Cerebellar nuclear complex (tissue), 1 donor: ENCODE measurements around the gene SEC31B.

Source experiments
- DNase-seq, 2 experiments: peaks; one replicate each; lab custom pipeline; 2025; lab: John Stamatoyannopoulos, UW

SEC31B gene

GRCh38 chr10:100502926-100503494 lies 16.7 kb downstream of the SEC31B start:
- DNase-seq: no peak

DNA sequence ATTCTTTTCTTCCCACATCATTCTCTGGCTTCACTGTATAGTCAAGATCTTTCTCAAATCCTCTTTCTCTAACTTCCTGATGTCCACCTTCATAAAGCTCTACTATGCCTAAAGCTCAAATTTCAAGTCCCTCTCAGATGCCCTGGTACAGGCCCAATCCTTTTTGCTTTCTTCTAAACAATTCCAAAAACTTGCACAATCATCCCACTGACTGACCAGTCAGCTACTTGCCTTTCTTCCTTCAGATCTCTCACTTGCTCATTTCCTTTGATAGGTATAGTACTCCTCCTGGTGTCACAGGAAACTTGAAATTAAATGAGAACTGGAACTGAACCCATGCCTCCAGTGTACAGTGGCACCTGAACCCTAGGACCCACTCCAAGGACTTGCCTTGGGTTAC lies 18.2 kb downstream of the SEC31B start:
- DNase-seq: no peak

GRCh38 chr10:100498059-100498458 lies 21.6 kb downstream of the SEC31B start:
- DNase-seq: no peak

GRCh38 chr10:100496567-100496966 lies 23.1 kb downstream of the SEC31B start:
- no peak for DNase-seq

GRCh38 chr10:100490531-100490930 lies 29.1 kb downstream of the SEC31B start:
- DNase-seq: no peak

DNA sequence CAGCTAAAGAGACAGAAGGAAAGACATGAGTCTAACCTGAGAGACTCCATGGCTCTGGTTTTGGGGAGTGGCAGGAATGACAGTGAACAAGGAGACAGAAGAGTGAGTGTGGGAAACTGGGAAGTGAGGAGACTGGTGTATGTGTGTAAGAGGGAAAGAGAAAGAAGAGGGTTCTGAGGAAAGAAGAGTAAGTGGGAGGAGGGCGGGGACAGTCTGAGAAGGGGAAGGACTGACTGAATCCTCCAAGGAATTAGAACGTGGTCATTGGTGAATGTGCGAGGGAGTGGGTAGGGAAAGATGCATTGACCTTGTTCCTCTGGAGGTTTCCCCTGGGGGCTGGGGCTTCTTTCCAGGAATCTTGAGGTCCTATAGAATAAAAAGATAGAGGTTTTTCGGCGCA lies 30.3 kb downstream of the SEC31B start:
- no peak for DNase-seq

DNA sequence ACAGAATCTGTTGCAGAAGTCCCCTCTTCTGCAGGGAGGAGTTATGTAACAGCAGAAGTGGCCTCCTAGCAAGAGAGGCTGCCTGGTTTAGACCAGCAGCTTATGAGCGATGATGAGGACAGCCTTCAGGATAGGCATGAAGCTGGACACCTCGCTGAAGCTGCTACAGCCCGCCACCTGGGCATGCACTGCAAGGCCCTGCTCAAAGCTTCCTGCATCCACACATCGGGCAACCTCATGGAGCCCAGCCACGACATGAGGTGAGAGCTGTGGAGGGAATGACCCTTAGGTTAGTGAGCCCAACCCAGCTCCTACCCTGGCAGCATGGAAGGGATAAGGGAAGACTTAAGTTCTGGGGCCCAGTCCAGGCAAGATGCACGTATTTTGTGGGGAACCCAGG lies 32.1 kb downstream of the SEC31B start:
- no peak for DNase-seq

DNA sequence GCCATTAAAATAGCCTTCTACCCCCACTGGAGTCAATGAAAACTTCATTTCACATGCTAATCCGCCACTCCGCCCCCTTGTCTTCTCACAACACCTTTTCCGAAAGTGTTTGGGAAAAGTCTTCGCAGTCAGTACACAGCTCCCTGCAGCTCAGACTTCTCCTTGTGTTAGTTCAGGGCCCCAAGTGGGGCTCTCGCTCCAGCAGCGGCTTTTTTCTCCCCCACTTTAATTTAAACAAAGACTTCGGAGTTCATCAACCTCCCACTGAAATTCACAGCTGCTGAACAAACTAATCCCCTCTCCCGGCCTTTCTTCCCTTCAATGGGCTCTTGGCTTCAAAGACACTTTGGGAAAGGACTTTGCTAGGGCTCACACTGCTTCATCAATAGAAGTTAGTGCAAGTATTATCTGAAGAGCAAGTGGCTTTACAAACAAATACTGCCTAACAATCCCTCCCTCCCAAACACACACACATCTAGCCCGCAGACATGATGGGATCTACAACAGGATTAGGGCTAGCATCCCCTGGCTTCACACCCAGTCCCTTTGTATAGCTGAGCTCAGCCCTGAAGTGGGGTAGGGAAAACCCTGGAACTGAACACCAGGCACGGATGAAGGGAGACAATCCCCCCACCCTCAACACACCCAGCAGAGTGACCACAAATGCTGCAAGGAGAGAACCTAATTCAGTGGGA lies 33.7 kb downstream of the SEC31B start:
- no peak for DNase-seq

- no peak for DNase-seq
Measured at GRCh38 chr10:100485366-100485765, 34.3 kb downstream of the SEC31B start.

GRCh38 chr10:100483876-100484666 lies 35.6 kb downstream of the SEC31B start:
- DNase-seq: no peak

- DNase-seq: no peak
Measured at GRCh38 chr10:100482834-100483185, 36.9 kb downstream of the SEC31B start.

GRCh38 chr10:100482181-100482833 lies 37.4 kb downstream of the SEC31B start:
- DNase-seq: no peak

DNA sequence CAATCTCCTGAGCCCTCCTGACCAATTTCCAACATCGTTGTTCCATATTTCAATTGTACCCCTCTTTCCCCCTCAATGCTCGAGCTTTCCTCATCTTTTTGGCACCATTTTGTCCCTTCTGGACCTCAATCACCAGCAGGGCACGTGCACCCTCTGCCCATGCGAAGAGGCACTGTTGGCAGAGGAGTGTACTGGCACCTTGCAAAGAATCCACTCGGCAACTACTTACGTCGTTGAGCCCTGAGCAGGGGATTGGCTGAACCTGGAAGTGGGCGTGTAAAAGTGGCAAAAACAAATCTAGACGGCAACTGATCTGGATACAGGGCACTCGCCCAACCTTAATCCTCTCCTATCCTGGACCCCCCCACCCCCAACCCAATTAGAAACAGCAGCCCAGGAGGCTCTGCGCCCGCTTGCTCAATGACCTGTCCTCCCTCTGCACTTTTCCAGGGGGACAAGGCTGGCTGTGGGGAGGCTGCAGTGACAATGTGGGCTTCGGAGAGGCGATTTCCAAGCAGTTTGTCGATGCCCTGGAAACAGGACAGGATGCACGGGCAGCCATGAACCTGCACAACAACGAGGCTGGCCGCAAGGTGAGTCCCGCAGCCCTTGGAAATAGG lies 38.1 kb downstream of the SEC31B start:
- peak in 1 of 2 experiments; percentile 16 for DNase-seq

- no peak for DNase-seq
Measured at GRCh38 chr10:100480002-100480401, 39.7 kb downstream of the SEC31B start.

DNA sequence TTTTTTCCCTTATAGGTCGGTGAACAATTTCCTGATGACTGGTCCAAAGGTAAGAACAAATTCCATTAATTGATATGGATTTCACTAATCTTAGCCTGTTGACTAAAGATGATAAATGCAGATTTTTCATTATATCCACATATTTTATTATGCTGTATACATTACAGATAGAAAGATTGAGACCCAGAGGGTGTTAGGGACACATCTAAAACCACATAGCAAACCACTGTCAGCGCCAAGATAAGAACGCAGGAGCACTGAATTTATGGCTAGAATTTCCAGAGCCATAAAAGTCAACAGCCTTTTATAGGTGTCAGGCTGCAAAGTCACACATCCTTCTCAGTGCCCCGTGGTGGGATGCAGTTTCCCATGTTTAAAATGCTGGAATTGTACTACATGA lies 40.6 kb downstream of the SEC31B start:
- no peak for DNase-seq

DNA sequence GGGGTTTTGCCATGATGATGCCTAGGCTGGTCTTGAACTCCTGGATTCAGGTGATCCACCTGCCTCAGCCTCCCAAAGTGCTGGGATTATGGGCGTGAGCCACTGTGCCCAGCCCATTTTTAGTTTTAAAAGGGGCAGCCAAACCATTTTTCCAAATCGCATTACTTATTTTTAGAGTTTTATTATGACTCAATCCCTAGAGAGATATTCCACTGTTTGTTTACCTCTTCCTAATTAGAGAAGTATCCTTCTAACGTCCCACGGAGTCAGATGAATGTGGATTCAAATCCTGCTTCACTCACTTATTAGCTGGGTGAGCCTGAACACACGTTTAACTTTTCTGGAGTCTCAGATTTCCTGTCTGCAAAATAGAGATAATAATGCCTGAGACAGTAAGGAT lies 41.7 kb downstream of the SEC31B start:
- no peak for DNase-seq

DNA sequence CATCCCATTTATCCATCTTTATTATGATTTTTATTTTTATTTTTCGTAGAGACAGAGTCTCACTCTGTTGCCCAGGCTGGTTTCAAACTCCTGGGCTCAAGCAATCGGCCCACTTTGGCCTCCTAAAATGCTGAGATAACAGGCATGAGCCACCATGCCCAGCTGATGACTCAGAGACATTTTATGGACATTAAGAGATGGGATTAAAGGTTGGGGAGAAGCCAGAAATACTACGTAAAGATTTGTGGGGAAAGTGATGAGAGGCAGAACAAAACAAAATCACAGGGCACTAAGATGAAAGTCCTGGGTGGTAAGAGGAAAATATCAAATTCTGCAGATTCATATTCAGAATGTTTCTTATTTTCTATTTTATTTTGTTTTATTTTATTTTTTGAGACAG lies 49.3 kb downstream of the SEC31B start:
- no peak for DNase-seq

GRCh38 chr10:100469756-100470155 lies 49.9 kb downstream of the SEC31B start:
- DNase-seq: no peak

- DNase-seq: no peak
Measured at GRCh38 chr10:100468978-100469377, 50.7 kb downstream of the SEC31B start.

DNA sequence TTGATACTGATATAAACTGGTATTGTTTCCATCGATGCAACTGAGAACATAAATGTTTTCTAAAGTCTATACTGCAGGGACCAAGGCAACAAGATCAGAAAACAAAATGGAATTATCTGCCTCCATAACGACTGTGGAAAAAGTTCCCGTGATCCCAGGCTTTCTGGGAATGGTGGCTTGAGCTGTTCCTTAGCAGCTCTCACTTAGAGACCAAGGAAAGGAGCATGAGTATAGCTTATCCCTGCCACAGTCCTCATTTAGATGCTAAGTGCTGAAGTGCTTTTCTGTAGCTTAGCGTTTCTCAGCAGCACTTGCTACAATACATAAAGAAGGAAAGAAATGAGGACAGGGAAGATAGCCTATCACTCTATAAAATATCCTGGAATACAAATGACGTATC lies 51.3 kb downstream of the SEC31B start:
- DNase-seq: no peak

- DNase-seq: no peak
Measured at GRCh38 chr10:100462709-100463108, 57.0 kb downstream of the SEC31B start, which contains the start of gene WNT8B. Gene WNT8B (plus strand): TSS chr10:100463009. CDS start chr10:100463169, 160 bp downstream.

DNA sequence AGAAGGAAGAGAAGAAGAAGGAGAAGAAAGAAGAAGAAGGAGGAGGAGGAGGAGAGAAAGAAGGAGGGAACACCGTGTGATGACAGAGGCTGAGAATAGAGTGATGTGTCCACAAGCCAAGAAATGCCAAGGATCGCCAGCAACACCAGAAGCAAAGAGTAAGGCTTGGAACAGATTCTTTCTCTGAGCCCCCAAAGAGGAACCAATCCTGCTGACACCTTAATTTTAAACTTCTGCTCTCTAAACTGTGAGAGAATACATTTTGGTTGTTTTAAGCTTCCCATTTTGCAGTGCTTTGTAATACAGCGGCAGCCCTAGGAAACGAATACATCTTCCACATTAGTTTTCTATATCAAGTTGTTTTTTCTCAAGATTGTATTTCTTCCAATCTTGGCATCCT lies 70.7 kb downstream of the SEC31B start:
- no peak for DNase-seq
